ENCODE results near the gene CUL9. TPM values are rescaled to one million over a fixed set of nuclear protein-coding genes. Genes with fewer than 3 reads are reported as not detected.

Gene CUL9
- total RNA-seq: 52.6 TPM

DNA sequence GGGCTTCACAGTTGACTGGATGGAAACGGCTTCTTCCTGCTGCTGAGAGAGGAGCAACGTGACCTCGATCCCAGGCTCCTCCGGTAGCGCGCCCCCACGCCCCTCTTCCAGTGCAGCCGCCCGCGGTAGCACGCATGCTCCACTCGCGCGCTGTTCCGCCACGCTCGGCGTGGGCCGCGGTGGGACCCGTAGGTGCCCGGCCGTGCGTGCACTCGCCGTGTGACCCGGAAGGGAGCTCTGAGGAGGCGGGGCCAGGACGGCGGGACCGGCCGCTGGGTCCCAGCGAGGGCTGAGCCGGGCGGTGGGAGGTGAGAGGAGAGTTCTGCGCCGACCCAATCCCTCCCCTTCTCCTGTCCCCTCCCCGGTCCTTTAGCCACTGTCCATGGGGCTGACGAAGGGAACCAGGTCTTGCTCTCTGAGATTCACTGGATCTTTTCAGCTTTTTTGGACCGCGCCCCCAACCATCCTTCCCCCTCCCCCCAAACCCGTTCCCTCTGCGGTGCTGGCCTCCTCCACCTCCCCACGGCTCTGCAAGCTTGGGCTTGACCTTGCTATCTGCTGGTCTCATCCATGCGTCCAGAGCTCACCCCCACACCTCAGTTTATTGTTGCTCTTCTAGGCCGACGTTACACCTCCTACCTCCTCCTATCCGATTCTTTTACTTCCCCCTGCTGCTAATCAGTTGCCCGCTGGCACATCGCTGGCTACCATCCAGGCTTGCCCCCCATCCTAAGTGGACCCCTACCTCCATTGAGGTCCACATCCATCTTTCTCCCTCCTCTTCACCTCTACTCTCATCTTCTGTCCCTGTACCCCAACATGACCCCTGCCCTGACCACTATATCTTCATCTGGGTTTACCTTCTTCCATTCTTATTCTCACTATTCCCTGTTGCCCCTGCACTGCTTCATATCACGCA is at the start of gene CUL9:
Gene CUL9, plus strand, starts transcription at position 255 of the 919 bp plus-strand sequence. CDS start 2,115 bp downstream, outside the sequence.

DNA sequence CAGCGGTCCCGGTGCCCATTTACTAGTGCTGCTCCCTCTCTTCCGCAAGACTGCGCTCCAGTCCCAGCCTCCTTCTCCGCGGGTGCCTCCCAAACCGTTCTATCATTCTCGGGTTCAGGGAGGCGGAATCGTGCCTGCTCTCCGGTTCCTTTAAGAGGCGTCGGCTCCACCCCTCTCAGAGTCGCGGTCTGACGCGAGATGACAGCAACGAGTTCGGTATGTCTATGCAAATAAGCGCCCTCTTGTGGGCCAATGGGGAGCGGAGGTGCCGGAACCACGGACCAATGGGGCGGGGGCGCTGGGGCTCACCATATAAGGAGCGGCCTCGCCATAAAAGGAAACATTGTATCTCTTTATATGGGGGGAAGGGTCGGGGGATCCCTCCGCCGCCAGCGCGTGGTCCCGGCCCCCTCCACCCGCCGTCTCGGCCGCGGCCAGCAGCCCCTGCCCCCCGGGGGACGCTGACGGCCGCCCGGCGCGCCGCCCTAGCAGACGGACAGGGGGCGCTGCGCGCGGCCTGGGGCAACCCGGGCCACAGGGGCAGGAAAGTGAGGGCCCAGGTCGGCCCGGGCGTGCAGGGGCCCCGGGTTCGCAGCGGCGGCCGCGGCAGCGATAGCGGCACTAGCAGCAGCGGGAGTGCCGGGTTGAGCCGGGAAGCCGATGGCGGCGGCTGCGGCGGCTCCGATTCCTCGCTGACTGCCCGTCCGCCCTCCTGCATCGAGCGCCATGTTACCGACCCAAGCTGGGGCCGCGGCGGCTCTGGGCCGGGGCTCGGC is 10.9 kb upstream of the CUL9 start, which contains the start of gene SRF:
Gene SRF, plus strand, starts transcription at position 339 of the 776 bp plus-strand sequence. Its CDS starts 388 bp downstream, at position 727.

DNA sequence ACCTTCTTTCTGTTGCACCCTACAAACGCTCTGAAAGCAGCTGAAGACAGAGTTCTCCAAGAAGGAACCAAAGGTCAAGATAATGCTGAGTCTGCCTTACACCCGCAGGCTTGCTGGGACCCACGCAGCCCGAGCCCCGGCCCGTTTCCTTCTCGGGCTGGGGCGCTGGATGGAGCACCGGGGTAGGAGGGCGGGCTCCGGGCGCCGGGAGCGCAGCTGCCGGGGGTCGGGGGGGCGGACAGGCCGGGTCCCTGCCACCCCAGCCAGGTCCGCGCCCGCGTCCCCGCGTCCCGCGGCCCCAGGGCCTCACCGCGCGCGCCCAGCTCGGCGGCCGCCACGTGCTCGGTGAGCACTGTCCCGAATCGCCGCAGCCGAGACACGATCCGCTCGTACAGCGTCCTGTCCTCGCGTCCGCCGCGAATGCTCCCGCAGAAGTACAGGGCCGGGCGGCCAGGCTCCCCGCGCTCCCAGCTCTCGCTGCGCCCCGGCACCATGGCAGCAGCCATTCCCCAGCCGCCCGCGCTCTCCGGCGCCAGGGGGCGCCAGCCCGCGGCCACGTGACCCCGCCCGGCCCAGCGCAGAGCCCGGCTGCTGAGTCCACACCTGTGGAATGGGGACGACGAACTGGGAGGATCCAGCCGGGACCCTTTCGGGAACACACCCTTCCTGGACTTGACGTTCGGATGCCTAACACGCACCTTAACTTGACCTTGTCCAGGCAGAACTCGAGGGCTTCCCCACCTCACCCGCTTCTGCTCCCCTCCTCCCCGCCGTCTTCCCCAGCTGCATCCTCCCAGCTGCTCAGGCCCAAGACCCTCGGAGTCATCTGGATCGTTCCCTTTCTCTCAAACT is 47.2 kb downstream of the CUL9 start, which contains the start of gene DNPH1:
Gene DNPH1, minus strand, starts transcription at position 531 of the 852 bp plus-strand sequence. Its CDS starts 25 bp downstream, at position 506.

DNA sequence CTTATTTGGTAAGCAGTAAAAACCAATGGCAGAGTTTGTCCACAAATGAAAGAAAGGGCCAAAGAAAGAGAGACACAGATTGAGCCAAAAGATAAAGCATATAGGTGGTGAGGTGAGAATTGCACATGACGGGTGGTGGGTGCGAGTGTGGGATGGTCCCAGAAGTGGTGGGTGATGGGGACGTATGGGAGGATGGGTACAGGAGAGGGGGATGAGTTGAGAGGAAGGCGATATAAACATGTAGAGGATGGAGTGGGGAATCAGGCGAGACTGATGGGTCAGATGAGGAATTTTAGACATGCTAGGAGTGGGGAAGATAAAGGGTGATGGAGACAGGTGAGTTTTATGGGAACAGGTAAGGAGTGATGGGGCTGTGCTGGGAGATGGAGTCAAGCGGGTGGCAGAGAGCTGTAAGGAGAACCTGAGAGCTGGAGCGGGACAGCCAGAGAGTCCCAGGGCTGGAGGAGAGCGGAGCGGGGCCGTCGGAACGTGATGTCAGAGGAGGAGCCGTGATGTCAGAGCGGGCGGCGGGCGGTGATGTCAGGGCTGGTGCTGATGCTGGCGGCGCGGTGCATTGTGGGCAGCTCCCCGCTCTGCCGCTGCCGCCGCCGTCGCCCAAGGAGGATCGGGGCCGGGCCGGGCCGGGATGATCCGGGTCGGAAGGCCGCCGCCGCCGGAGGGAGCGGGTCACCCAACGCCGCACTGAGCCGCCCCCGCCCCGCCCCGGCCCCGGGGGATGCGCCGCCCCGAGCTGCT is 61.1 kb downstream of the CUL9 start, which contains the start of gene TTBK1:
Gene TTBK1, plus strand, starts transcription at position 574 of the 756 bp plus-strand sequence. CDS start 3,180 bp downstream, outside the sequence.

Other genes starting within 250 kb of the CUL9 start
- gene GNMT, start 221.4 kb upstream of the CUL9 start, total RNA-seq: 0.94 TPM
- 22.5 TPM for gene PEX6, start 203.0 kb upstream of the CUL9 start, total RNA-seq
- gene PPP2R5D, start 197.6 kb upstream of the CUL9 start, total RNA-seq: 41.9 TPM
- gene MEA1, start 168.2 kb upstream of the CUL9 start, total RNA-seq: 27.9 TPM
- gene KLHDC3, start 167.9 kb upstream of the CUL9 start, total RNA-seq: 100 TPM
- gene RRP36, start 160.6 kb upstream of the CUL9 start, total RNA-seq: 46.0 TPM
- gene CUL7, start 128.3 kb upstream of the CUL9 start, total RNA-seq: 17.2 TPM
- 10.3 TPM for gene MRPL2, start 122.8 kb upstream of the CUL9 start, total RNA-seq
- gene KLC4, start 122.6 kb upstream of the CUL9 start, total RNA-seq: 44.4 TPM
- gene PTK7, start 105.9 kb upstream of the CUL9 start, total RNA-seq: 43.8 TPM
- gene SRF, start 10.9 kb upstream of the CUL9 start, total RNA-seq: 12.5 TPM
- gene DNPH1, start 47.3 kb downstream of the CUL9 start, total RNA-seq: 14.4 TPM
- 26.3 TPM for gene TTBK1, start 61.3 kb downstream of the CUL9 start, total RNA-seq
- gene SLC22A7, start 116.1 kb downstream of the CUL9 start, total RNA-seq: 1.9 TPM
- gene CRIP3, start 126.6 kb downstream of the CUL9 start, total RNA-seq: 16.6 TPM
- 38.5 TPM for gene ZNF318, start 187.5 kb downstream of the CUL9 start, total RNA-seq
- 33.5 TPM for gene ABCC10, start 245.3 kb downstream of the CUL9 start, total RNA-seq